ENCODE data around the gene COLEC12.

The COLEC12 gene

GRCh38 chr18:533995-534601, 33.6 kb upstream of the COLEC12 start:
- no peak for TF ChIP-seq ZBTB7A (IDR thresholded peaks at IDR 0.05; ENCODE audit: low read depth)
- TF ChIP-seq TCF12 (IDR thresholded peaks at IDR 0.05; ENCODE audit: low read depth) = no peak
- TF ChIP-seq EP300 (IDR thresholded peaks at IDR 0.05; ENCODE audit: borderline replicate concordance) = no peak
- no peak for TF ChIP-seq YY1 (IDR thresholded peaks at IDR 0.05; ENCODE audit: low read depth)
- no peak for TF ChIP-seq EGR1 (IDR thresholded peaks at IDR 0.05)
- TF ChIP-seq CEBPB (IDR thresholded peaks at IDR 0.05) = no peak
- TF ChIP-seq MAX (IDR thresholded peaks at IDR 0.05) = no peak
- no peak for TF ChIP-seq CREB1 (IDR thresholded peaks at IDR 0.05; ENCODE audit: low read depth)
- TF ChIP-seq NFIC (IDR thresholded peaks at IDR 0.05) = no peak
- no peak for TF ChIP-seq FOXM1 (IDR thresholded peaks at IDR 0.05; ENCODE audit: borderline replicate concordance, low read depth)
- no peak for TF ChIP-seq RAD21 (IDR thresholded peaks at IDR 0.05; ENCODE audit: low read depth)
- TF ChIP-seq, protein P1, sequence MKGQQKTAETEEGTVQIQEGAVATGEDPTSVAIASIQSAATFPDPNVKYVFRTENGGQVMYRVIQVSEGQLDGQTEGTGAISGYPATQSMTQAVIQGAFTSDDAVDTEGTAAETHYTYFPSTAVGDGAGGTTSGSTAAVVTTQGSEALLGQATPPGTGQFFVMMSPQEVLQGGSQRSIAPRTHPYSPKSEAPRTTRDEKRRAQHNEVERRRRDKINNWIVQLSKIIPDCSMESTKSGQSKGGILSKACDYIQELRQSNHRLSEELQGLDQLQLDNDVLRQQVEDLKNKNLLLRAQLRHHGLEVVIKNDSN (IDR thresholded peaks at IDR 0.05) = no peak
- TF ChIP-seq TEAD4 (IDR thresholded peaks at IDR 0.05) = no peak
- TF ChIP-seq, protein P2, sequence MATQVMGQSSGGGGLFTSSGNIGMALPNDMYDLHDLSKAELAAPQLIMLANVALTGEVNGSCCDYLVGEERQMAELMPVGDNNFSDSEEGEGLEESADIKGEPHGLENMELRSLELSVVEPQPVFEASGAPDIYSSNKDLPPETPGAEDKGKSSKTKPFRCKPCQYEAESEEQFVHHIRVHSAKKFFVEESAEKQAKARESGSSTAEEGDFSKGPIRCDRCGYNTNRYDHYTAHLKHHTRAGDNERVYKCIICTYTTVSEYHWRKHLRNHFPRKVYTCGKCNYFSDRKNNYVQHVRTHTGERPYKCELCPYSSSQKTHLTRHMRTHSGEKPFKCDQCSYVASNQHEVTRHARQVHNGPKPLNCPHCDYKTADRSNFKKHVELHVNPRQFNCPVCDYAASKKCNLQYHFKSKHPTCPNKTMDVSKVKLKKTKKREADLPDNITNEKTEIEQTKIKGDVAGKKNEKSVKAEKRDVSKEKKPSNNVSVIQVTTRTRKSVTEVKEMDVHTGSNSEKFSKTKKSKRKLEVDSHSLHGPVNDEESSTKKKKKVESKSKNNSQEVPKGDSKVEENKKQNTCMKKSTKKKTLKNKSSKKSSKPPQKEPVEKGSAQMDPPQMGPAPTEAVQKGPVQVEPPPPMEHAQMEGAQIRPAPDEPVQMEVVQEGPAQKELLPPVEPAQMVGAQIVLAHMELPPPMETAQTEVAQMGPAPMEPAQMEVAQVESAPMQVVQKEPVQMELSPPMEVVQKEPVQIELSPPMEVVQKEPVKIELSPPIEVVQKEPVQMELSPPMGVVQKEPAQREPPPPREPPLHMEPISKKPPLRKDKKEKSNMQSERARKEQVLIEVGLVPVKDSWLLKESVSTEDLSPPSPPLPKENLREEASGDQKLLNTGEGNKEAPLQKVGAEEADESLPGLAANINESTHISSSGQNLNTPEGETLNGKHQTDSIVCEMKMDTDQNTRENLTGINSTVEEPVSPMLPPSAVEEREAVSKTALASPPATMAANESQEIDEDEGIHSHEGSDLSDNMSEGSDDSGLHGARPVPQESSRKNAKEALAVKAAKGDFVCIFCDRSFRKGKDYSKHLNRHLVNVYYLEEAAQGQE (IDR thresholded peaks at IDR 0.05; ENCODE audit: low read depth) = no peak
- no peak for TF ChIP-seq TAF1 (IDR thresholded peaks at IDR 0.05; ENCODE audit: low read depth)

DNA sequence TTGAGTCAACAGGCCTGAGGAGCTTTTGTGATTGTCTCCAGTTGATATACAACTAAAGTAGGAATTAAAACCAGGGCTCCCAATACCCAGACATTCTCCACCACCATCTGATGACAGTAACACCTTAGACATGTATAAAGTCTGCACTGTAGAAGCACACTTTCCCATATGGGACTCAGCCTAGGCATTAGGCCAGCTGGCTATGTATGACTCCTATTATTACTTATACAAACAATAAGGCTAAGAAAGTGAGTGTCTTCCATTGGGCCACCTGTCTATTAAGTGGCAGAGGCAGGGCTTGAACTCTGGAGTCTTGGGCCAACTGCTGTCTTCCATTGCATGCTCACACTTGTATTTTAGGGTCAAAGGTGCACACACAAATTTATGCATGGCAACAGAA, 32.1 kb upstream of the COLEC12 start:
- TF ChIP-seq, protein P2 (IDR thresholded peaks at IDR 0.05; ENCODE audit: low read depth) = no peak
- TF ChIP-seq YY1 (IDR thresholded peaks at IDR 0.05; ENCODE audit: low read depth) (no peak), FOXM1 (IDR thresholded peaks at IDR 0.05; ENCODE audit: borderline replicate concordance, low read depth) (no peak), TEAD4 (IDR thresholded peaks at IDR 0.05) (no peak), RAD21 (IDR thresholded peaks at IDR 0.05; ENCODE audit: low read depth) (no peak), MAX (IDR thresholded peaks at IDR 0.05) (no peak)

DNA sequence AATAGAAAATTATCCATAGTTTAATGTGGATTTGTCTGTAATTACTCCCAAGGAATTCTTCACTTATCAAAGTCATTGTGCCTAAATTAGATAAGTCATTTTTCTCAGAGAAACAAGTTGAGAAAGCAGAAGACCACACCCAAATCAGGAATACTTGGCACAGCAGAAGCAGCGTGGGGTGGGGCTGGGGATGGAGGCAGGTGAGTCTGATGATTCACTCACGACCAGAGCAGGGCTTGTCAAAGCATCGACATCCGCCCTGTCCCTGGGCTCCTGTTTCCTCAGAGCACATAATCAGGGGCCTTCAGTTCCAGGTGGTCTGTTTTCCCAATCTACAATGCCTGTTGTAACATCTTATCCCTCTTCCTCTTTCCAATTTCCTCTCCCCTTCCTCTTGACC, 31.5 kb upstream of the COLEC12 start:
- TF ChIP-seq CREB1 (IDR thresholded peaks at IDR 0.05; ENCODE audit: low read depth) (no peak), RAD21 (IDR thresholded peaks at IDR 0.05; ENCODE audit: low read depth) (no peak), NFIC (IDR thresholded peaks at IDR 0.05) (no peak), TEAD4 (IDR thresholded peaks at IDR 0.05) (no peak), EP300 (IDR thresholded peaks at IDR 0.05; ENCODE audit: borderline replicate concordance) (no peak), FOXM1 (IDR thresholded peaks at IDR 0.05; ENCODE audit: borderline replicate concordance, low read depth) (no peak), TAF1 (IDR thresholded peaks at IDR 0.05; ENCODE audit: low read depth) (no peak), EGR1 (IDR thresholded peaks at IDR 0.05) (no peak), ZBTB7A (IDR thresholded peaks at IDR 0.05; ENCODE audit: low read depth) (no peak), TCF12 (IDR thresholded peaks at IDR 0.05; ENCODE audit: low read depth) (no peak), YY1 (IDR thresholded peaks at IDR 0.05; ENCODE audit: low read depth) (no peak), CEBPB (IDR thresholded peaks at IDR 0.05) (no peak), MAX (IDR thresholded peaks at IDR 0.05) (no peak)
- TF ChIP-seq, protein P1 (IDR thresholded peaks at IDR 0.05) = no peak
- TF ChIP-seq, protein P2 (IDR thresholded peaks at IDR 0.05; ENCODE audit: low read depth) = no peak

- TF ChIP-seq TCF12 (IDR thresholded peaks at IDR 0.05; ENCODE audit: low read depth) (no peak), EP300 (IDR thresholded peaks at IDR 0.05; ENCODE audit: borderline replicate concordance) (no peak), MAX (IDR thresholded peaks at IDR 0.05) (no peak), RAD21 (IDR thresholded peaks at IDR 0.05; ENCODE audit: low read depth) (no peak), CREB1 (IDR thresholded peaks at IDR 0.05; ENCODE audit: low read depth) (no peak), TAF1 (IDR thresholded peaks at IDR 0.05; ENCODE audit: low read depth) (no peak), ZBTB7A (IDR thresholded peaks at IDR 0.05; ENCODE audit: low read depth) (no peak), TEAD4 (IDR thresholded peaks at IDR 0.05) (no peak), CEBPB (IDR thresholded peaks at IDR 0.05) (no peak), NFIC (IDR thresholded peaks at IDR 0.05) (no peak)
- TF ChIP-seq, protein P1 (IDR thresholded peaks at IDR 0.05) = no peak
These were observed 26.6 kb upstream of the COLEC12 start for GRCh38 chr18:527146-527545.
